Thyroid gland (tissue), 4 donors: ENCODE results near the gene PRKCD. TPM values are rescaled to one million over a fixed set of nuclear protein-coding genes. Genes with fewer than 3 reads are reported as not detected.

Experiments used
- DNase-seq, 2 donors: peaks; one replicate each; pipeline ENCODE4 v3.0.0-alpha.2; 2019
- H3K27ac ChIP-seq, 3 donors: fragments of 200-600 bp; sonication (generic); 1 replicate in 2 of 3; 2 replicates in 1 of 3; pipeline ENCODE4 v1.5.1; 2016 to 2019; ENCODE audit warnings: mild to moderate bottlenecking in 1 of 3, moderate library complexity in 1 of 3
- H3K27me3 ChIP-seq: fragments of 200-600 bp; sonication (generic); one replicate; pipeline ENCODE4 v1.5.1; 2019
- H3K36me3 ChIP-seq, 2 donors: fragments of 200-600 bp; sonication (generic); one replicate each; pipeline ENCODE4 v1.5.1; 2016 to 2019
- H3K4me1 ChIP-seq, 2 donors: fragments of 200-600 bp; sonication (generic); one replicate each; pipeline ENCODE4 v1.5.1; 2017 to 2019
- H3K4me3 ChIP-seq, 3 donors: fragments of 200-600 bp; sonication (generic); replicated peaks in 1 of 3; 1 replicate in 2 of 3; 2 replicates in 1 of 3; pipeline ENCODE4 v1.5.1; 2016; ENCODE audit warnings: mild to moderate bottlenecking in 1 of 3
- H3K9me3 ChIP-seq: fragments of 200-600 bp; sonication (generic); one replicate; pipeline ENCODE4 v1.5.1; 2017
- CTCF ChIP-seq, 6 experiments: fragments of 200-600 bp in 3 of 6; fragments of 450-650 bp in 3 of 6; sonication (generic) in 3 of 6; IDR thresholded peaks; one replicate each; pipeline ENCODE4 v1.5.1; 2016 to 2019; ENCODE audit warnings: antibody characterized with exemption in 6 of 6, mild to moderate bottlenecking in 2 of 6, inconsistent platforms in 1 of 6, moderate library complexity in 1 of 6
- POLR2A ChIP-seq, 2 donors: fragments of 450-650 bp; IDR thresholded peaks; one replicate each; pipeline ENCODE4 v1.6.1; 2017; ENCODE audit warnings: antibody characterized with exemption in 2 of 2, mild to moderate bottlenecking in 2 of 2, moderate library complexity in 1 of 2
- WGBS, 2 donors: methylation state at CpG; one replicate each; pipeline ENCODE4 v1.1.5; 2017; 5-methylcytosine and 5-hydroxymethylcytosine counted together
- intact Hi-C: fragments of 100-400 bp; cut with DNase I; formaldehyde crosslinking; loops from one replicate; pipeline ENCODE4 v1.15.1; 2023
- total RNA-seq, 4 donors: library from RNA; depleted of rRNA; stranded (reverse); fragments of >200 nt; gene quantifications; one replicate each; pipeline ENCODE4 v1.2.3, GENCODE V29; 2016

PRKCD gene
- total RNA-seq, 4 donors from 2014 or later = 32.0 to 154 (median 71.4) TPM

GRCh38 chr3:53174346-53175250 lies 13.6 kb downstream of the PRKCD start:
- peaks cover 25 to 36% of the 10 kb centered on the region in 2 donors for H3K4me1 ChIP-seq
- no peak overlapping the region for H3K27ac ChIP-seq
- DNase-seq = no peak
- no peak overlapping the region for H3K4me3 ChIP-seq
- no peaks in the 10 kb centered on the region for H3K27me3 ChIP-seq
- intact Hi-C loops = no loop called here
- H3K36me3 ChIP-seq = peaks cover 8 to 14% of the 10 kb centered on the region in 2 donors
- no peaks in the 10 kb centered on the region for H3K9me3 ChIP-seq
- TF ChIP-seq POLR2A (IDR thresholded peaks at IDR 0.05) = no peak
- TF ChIP-seq CTCF (IDR thresholded peaks at IDR 0.05) = no peak
- 60 to 89% methylated on average over 2 to 5 of the region's 9 CpGs for WGBS, 2 donors

GRCh38 chr3:53175613-53176540 lies 14.9 kb downstream of the PRKCD start:
- Histone ChIP-seq H3K27ac (no peak overlapping the region), H3K27me3 (no peaks in the 10 kb centered on the region), H3K4me1 (peaks cover 12 to 23% of the 10 kb centered on the region in 2 donors), H3K9me3 (no peaks in the 10 kb centered on the region), H3K36me3 (peaks cover 20 to 26% of the 10 kb centered on the region in 2 donors), H3K4me3 (no peak overlapping the region)
- intact Hi-C loops = no loop called here
- no peak for DNase-seq
- no peak for TF ChIP-seq POLR2A (IDR thresholded peaks at IDR 0.05)
- TF ChIP-seq CTCF (IDR thresholded peaks at IDR 0.05) = no peak
- 76 to 87% methylated on average over 5 to 9 of the region's 9 CpGs for WGBS, 2 donors

- H3K27me3 ChIP-seq = no peaks in the 10 kb centered on the region
- 95 to 96% methylated on average over 12 to 13 of the region's 15 CpGs for WGBS, 2 donors
- intact Hi-C loops = no loop called here
- H3K27ac ChIP-seq = no peak overlapping the region
- peaks cover 44 to 48% of the 10 kb centered on the region in 2 donors for H3K36me3 ChIP-seq
- no peak for DNase-seq
- TF ChIP-seq CTCF (IDR thresholded peaks at IDR 0.05) (no peak), POLR2A (IDR thresholded peaks at IDR 0.05) (no peak)
- H3K4me3 ChIP-seq = no peak overlapping the region
- peaks cover 4% of the 10 kb centered on the region in 2 donors for H3K4me1 ChIP-seq
- H3K9me3 ChIP-seq = no peaks in the 10 kb centered on the region
Observed at GRCh38 chr3:53178246-53178645, 17.2 kb downstream of the PRKCD start.

GRCh38 chr3:53179580-53179979 lies 18.6 kb downstream of the PRKCD start:
- intact Hi-C loops = no loop called here
- H3K4me1 ChIP-seq = peaks cover 4% of the 10 kb centered on the region in 2 donors
- no peaks in the 10 kb centered on the region for H3K27me3 ChIP-seq
- H3K36me3 ChIP-seq = peaks cover 52 to 54% of the 10 kb centered on the region in 2 donors
- H3K27ac ChIP-seq = no peak overlapping the region
- TF ChIP-seq CTCF (IDR thresholded peaks at IDR 0.05) (no peak), POLR2A (IDR thresholded peaks at IDR 0.05) (no peak)
- DNase-seq = no peak
- 94 to 95% methylated on average over 20 of the region's 20 CpGs for WGBS, 2 donors
- no peak overlapping the region for H3K4me3 ChIP-seq
- H3K9me3 ChIP-seq = no peaks in the 10 kb centered on the region
